ENCODE results near the gene ITPKC. TPM values are rescaled to one million over a fixed set of nuclear protein-coding genes. Genes with fewer than 3 reads are reported as not detected.

The ITPKC gene
- total and polyA plus RNA-seq, 9 of the 15 experiments (the other 6 are each of a cell fraction or from before 2014, with no cell fraction given), result 0.08 to 9.3 (median 5.8) TPM

DNA sequence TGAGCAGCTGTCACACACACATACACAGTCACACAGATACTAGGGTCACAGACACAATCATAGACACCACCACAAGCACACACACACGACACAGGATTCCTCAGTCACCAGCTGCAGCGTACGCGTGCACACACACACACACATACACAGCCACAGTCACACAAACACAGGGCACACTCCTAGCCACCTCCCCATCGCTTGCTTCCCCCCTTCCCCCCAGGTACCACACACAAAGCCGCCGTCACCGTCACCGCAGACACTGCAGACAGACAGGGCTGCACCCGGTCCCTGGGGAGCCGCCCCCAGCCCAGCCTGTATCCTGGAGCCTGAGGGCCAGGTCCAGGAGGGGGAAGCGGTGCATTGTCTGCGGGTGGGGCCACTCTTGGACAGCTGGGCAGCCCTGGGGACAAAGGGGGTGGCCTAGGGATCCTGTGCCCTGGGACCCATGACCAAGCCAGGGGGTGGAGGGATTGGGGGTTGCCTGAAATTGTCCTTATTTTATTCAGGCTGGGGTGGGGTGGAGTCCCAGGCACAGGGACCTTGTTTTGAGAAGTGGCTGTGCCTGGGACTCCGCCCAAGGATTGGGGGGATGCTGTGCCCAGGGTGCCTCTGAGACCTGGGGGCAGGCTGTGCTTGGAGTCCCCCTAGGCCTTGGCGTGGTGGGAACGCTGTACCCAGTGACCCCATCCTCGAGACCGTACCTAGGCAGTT lies 27.4 kb upstream of the ITPKC start (continued):
- TF ChIP-seq, protein P1, sequence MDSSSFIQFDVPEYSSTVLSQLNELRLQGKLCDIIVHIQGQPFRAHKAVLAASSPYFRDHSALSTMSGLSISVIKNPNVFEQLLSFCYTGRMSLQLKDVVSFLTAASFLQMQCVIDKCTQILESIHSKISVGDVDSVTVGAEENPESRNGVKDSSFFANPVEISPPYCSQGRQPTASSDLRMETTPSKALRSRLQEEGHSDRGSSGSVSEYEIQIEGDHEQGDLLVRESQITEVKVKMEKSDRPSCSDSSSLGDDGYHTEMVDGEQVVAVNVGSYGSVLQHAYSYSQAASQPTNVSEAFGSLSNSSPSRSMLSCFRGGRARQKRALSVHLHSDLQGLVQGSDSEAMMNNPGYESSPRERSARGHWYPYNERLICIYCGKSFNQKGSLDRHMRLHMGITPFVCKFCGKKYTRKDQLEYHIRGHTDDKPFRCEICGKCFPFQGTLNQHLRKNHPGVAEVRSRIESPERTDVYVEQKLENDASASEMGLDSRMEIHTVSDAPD (CRISPR knock-in tag; IDR thresholded peaks at IDR 0.05), result no peak
- no peak for TF ChIP-seq ERF (CRISPR knock-in tag; IDR thresholded peaks at IDR 0.05)
- TF ChIP-seq ZNF561 (CRISPR knock-in tag; conservative IDR thresholded peaks at IDR 0.05), result no peak
- TF ChIP-seq, protein P2, sequence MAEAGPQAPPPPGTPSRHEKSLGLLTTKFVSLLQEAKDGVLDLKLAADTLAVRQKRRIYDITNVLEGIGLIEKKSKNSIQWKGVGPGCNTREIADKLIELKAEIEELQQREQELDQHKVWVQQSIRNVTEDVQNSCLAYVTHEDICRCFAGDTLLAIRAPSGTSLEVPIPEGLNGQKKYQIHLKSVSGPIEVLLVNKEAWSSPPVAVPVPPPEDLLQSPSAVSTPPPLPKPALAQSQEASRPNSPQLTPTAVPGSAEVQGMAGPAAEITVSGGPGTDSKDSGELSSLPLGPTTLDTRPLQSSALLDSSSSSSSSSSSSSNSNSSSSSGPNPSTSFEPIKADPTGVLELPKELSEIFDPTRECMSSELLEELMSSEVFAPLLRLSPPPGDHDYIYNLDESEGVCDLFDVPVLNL (CRISPR knock-in tag; IDR thresholded peaks at IDR 0.05; ENCODE audit: low read depth), result peak; percentile 13; the same call in 1 of the 2 replicates
- TF ChIP-seq ZFP36 (IDR thresholded peaks at IDR 0.05; ENCODE audit: low read depth, low read length, partially characterized antibody), result no peak
- no peak for TF ChIP-seq HNRNPLL (IDR thresholded peaks at IDR 0.05; ENCODE audit: low read depth, low read length, poor library complexity, severe bottlenecking)
- TF ChIP-seq GATAD2A (IDR thresholded peaks at IDR 0.05), result no peak
- no peak for TF ChIP-seq GTF2A2 (tag; IDR thresholded peaks at IDR 0.05)
- TF ChIP-seq, protein P3, sequence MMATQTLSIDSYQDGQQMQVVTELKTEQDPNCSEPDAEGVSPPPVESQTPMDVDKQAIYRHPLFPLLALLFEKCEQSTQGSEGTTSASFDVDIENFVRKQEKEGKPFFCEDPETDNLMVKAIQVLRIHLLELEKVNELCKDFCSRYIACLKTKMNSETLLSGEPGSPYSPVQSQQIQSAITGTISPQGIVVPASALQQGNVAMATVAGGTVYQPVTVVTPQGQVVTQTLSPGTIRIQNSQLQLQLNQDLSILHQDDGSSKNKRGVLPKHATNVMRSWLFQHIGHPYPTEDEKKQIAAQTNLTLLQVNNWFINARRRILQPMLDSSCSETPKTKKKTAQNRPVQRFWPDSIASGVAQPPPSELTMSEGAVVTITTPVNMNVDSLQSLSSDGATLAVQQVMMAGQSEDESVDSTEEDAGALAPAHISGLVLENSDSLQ (IDR thresholded peaks at IDR 0.05), result 0 out of 2 replicates have a peak, but pooled peaks have one; percentile 30
- no peak for TF ChIP-seq KAT7 (CRISPR knock-in tag; IDR thresholded peaks at IDR 0.05; ENCODE audit: borderline replicate concordance)
- no peak for TF ChIP-seq GATAD2B (IDR thresholded peaks at IDR 0.05; ENCODE audit: borderline replicate concordance)
- TF ChIP-seq KAT8 (IDR thresholded peaks at IDR 0.05; ENCODE audit: low read depth), result no peak
- TF ChIP-seq, protein P4, sequence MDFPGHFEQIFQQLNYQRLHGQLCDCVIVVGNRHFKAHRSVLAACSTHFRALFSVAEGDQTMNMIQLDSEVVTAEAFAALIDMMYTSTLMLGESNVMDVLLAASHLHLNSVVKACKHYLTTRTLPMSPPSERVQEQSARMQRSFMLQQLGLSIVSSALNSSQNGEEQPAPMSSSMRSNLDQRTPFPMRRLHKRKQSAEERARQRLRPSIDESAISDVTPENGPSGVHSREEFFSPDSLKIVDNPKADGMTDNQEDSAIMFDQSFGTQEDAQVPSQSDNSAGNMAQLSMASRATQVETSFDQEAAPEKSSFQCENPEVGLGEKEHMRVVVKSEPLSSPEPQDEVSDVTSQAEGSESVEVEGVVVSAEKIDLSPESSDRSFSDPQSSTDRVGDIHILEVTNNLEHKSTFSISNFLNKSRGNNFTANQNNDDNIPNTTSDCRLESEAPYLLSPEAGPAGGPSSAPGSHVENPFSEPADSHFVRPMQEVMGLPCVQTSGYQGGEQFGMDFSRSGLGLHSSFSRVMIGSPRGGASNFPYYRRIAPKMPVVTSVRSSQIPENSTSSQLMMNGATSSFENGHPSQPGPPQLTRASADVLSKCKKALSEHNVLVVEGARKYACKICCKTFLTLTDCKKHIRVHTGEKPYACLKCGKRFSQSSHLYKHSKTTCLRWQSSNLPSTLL (IDR thresholded peaks at IDR 0.05), result peak; percentile 19; the same call in 1 of the 2 replicates
- TF ChIP-seq PHB (CRISPR knock-in tag; IDR thresholded peaks at IDR 0.05), result no peak
- TF ChIP-seq, protein P5, sequence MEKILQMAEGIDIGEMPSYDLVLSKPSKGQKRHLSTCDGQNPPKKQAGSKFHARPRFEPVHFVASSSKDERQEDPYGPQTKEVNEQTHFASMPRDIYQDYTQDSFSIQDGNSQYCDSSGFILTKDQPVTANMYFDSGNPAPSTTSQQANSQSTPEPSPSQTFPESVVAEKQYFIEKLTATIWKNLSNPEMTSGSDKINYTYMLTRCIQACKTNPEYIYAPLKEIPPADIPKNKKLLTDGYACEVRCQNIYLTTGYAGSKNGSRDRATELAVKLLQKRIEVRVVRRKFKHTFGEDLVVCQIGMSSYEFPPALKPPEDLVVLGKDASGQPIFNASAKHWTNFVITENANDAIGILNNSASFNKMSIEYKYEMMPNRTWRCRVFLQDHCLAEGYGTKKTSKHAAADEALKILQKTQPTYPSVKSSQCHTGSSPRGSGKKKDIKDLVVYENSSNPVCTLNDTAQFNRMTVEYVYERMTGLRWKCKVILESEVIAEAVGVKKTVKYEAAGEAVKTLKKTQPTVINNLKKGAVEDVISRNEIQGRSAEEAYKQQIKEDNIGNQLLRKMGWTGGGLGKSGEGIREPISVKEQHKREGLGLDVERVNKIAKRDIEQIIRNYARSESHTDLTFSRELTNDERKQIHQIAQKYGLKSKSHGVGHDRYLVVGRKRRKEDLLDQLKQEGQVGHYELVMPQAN (IDR thresholded peaks at IDR 0.05; ENCODE audit: borderline replicate concordance), result peak; percentile 78
- 0 out of 2 replicates have a peak, but pooled peaks have one; percentile 19 for TF ChIP-seq ZNF316 (IDR thresholded peaks at IDR 0.05)
- no peak for TF ChIP-seq ADNP (tag; IDR thresholded peaks at IDR 0.05)
- TF ChIP-seq, protein P6, sequence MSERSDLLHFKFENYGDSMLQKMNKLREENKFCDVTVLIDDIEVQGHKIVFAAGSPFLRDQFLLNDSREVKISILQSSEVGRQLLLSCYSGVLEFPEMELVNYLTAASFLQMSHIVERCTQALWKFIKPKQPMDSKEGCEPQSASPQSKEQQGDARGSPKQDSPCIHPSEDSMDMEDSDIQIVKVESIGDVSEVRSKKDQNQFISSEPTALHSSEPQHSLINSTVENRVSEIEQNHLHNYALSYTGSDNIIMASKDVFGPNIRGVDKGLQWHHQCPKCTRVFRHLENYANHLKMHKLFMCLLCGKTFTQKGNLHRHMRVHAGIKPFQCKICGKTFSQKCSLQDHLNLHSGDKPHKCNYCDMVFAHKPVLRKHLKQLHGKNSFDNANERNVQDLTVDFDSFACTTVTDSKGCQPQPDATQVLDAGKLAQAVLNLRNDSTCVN (CRISPR knock-in tag; IDR thresholded peaks at IDR 0.05), result peak; percentile 86; the same call in 1 of the 2 replicates
- no peak for TF ChIP-seq MEF2D (tag; conservative IDR thresholded peaks at IDR 0.05; ENCODE audit: low read depth)
